ENCODE results near the gene PTPN7.

DNA sequence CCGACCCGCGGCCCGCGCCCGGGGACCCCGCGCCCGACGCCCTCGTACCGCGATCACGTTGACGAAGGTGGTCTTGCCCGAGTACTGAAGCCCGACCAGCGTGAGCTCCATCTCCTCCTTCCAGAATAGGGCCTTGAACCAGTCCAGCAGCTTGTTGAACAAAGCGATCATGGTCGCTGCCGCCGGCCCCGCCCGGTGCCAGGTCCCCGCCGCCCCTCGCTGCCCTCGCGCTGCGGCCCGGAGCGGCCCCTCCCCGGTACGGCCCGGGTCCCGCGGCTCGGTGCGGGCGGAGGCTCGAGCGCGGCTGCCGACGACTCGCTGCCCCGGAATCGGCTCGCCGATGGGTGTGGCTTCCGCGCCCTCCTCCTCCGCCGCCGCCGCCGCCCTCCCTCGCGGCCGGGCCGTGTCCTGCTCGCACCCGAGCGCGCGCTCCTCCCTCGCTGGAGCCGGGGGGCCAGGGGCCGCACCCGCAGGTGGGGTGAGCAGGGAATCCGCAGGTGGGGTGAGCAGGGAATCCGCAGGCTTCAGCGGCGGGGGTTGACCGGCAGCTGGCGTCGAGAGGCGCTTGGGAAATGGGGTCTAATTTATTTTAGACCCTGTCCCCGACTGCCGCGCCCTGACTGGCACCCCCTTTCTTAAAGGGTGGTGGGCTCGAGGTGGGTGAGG is 15.9 kb downstream of the PTPN7 start, which contains the start of gene ARL8A:
- TF ChIP-seq, protein P1, sequence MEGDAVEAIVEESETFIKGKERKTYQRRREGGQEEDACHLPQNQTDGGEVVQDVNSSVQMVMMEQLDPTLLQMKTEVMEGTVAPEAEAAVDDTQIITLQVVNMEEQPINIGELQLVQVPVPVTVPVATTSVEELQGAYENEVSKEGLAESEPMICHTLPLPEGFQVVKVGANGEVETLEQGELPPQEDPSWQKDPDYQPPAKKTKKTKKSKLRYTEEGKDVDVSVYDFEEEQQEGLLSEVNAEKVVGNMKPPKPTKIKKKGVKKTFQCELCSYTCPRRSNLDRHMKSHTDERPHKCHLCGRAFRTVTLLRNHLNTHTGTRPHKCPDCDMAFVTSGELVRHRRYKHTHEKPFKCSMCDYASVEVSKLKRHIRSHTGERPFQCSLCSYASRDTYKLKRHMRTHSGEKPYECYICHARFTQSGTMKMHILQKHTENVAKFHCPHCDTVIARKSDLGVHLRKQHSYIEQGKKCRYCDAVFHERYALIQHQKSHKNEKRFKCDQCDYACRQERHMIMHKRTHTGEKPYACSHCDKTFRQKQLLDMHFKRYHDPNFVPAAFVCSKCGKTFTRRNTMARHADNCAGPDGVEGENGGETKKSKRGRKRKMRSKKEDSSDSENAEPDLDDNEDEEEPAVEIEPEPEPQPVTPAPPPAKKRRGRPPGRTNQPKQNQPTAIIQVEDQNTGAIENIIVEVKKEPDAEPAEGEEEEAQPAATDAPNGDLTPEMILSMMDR (IDR thresholded peaks at IDR 0.05) = no peak
- TF ChIP-seq POLR2A (IDR thresholded peaks at IDR 0.05) = peak in 1 of 2 donors; percentile 49

Data from Peyer's patch (tissue), 4 donors.